ENCODE data around the gene KRTAP19-7.

Gene KRTAP19-7

GRCh38 chr21:30561957-30562356 lies 843 bp upstream of the KRTAP19-7 start:
- no peak overlapping the region for H4K12ac ChIP-seq (ENCODE audit: low read depth, low read length)
- no peak overlapping the region for H2BK12ac ChIP-seq (ENCODE audit: low read length)
- H3K79me2 ChIP-seq (ENCODE audit: control insufficient read depth, insufficient read depth, low read length, poor library complexity), result no peaks in the 10 kb centered on the region
- no peaks in the 10 kb centered on the region for H3K79me1 ChIP-seq (ENCODE audit: low read length)
- H4K8ac ChIP-seq (ENCODE audit: low read depth, low read length), result no peak overlapping the region
- H3K27ac ChIP-seq (ENCODE audit: low read depth, low read length), result no peak overlapping the region
- H3K4ac ChIP-seq (ENCODE audit: low read depth, low read length), result no peak overlapping the region
- H3K4me2 ChIP-seq (ENCODE audit: low read length), result no peak overlapping the region
- no peaks in the 10 kb centered on the region for H3K27me3 ChIP-seq (ENCODE audit: insufficient read depth, low read length)
- no peak for DNase-seq
- H3K18ac ChIP-seq (ENCODE audit: low read length), result no peak overlapping the region
- no peak overlapping the region for H3K23ac ChIP-seq (ENCODE audit: low read length)
- H3K36me3 ChIP-seq (ENCODE audit: control insufficient read depth in 1 of 2, insufficient read depth in 2 of 2, low read length in 2 of 2), result no peaks in the 10 kb centered on the region
- H3K14ac ChIP-seq (ENCODE audit: low read length), result no peak overlapping the region
- no peaks in the 10 kb centered on the region for H3K4me1 ChIP-seq (ENCODE audit: control insufficient read depth in 1 of 2, insufficient read depth in 2 of 2, low read length in 2 of 2)
- no peak overlapping the region for H2BK5ac ChIP-seq (ENCODE audit: low read depth, low read length, poor library complexity)
- no peak overlapping the region for H3K9ac ChIP-seq (ENCODE audit: low read length)
- H3K4me3 ChIP-seq (ENCODE audit: low read depth, low read length), result no peak overlapping the region
- WGBS (ENCODE audit: extremely low coverage, insufficient coverage, insufficient read length), result no CpG with 5 or more reads among the region's 2 CpGs
- H4K91ac ChIP-seq (ENCODE audit: low read depth, low read length), result no peak overlapping the region
- H3K9me3 ChIP-seq (ENCODE audit: insufficient read depth, low read depth, low read length), result no peaks in the 10 kb centered on the region
- no peak overlapping the region for H2BK120ac ChIP-seq (ENCODE audit: insufficient read depth, low read length, poor library complexity)
- no peak overlapping the region for H2AK5ac ChIP-seq (ENCODE audit: low read length)
- H2AFZ ChIP-seq (ENCODE audit: insufficient read depth, low read length, poor library complexity), result no peak overlapping the region

- Histone ChIP-seq H3K4me1 (ENCODE audit: control insufficient read depth in 1 of 2, insufficient read depth in 2 of 2, low read length in 2 of 2) (no peaks in the 10 kb centered on the region), H3K36me3 (ENCODE audit: control insufficient read depth in 1 of 2, insufficient read depth in 2 of 2, low read length in 2 of 2) (no peaks in the 10 kb centered on the region), H3K79me2 (ENCODE audit: control insufficient read depth, insufficient read depth, low read length, poor library complexity) (no peaks in the 10 kb centered on the region), H4K12ac (ENCODE audit: low read depth, low read length) (no peak overlapping the region), H3K4me2 (ENCODE audit: low read length) (no peak overlapping the region), H2AFZ (ENCODE audit: insufficient read depth, low read length, poor library complexity) (no peak overlapping the region), H2BK5ac (ENCODE audit: low read depth, low read length, poor library complexity) (no peak overlapping the region), H3K9me3 (ENCODE audit: insufficient read depth, low read depth, low read length) (no peaks in the 10 kb centered on the region), H2AK5ac (ENCODE audit: low read length) (no peak overlapping the region), H3K4ac (ENCODE audit: low read depth, low read length) (no peak overlapping the region), H3K79me1 (ENCODE audit: low read length) (no peaks in the 10 kb centered on the region), H3K27ac (ENCODE audit: low read depth, low read length) (no peak overlapping the region), H3K14ac (ENCODE audit: low read length) (no peak overlapping the region), H4K8ac (ENCODE audit: low read depth, low read length) (no peak overlapping the region), H3K23ac (ENCODE audit: low read length) (no peak overlapping the region), H4K91ac (ENCODE audit: low read depth, low read length) (no peak overlapping the region), H3K27me3 (ENCODE audit: insufficient read depth, low read length) (no peaks in the 10 kb centered on the region), H2BK12ac (ENCODE audit: low read length) (no peak overlapping the region), H3K18ac (ENCODE audit: low read length) (no peak overlapping the region), H3K4me3 (ENCODE audit: low read depth, low read length) (no peak overlapping the region), H3K9ac (ENCODE audit: low read length) (no peak overlapping the region), H2BK120ac (ENCODE audit: insufficient read depth, low read length, poor library complexity) (no peak overlapping the region)
- DNase-seq, result no peak
- WGBS (ENCODE audit: extremely low coverage, insufficient coverage, insufficient read length), result no CpG with 5 or more reads among the region's 2 CpGs
Observed at GRCh38 chr21:30555095-30555494, 6.0 kb downstream of the KRTAP19-7 start.

DNA sequence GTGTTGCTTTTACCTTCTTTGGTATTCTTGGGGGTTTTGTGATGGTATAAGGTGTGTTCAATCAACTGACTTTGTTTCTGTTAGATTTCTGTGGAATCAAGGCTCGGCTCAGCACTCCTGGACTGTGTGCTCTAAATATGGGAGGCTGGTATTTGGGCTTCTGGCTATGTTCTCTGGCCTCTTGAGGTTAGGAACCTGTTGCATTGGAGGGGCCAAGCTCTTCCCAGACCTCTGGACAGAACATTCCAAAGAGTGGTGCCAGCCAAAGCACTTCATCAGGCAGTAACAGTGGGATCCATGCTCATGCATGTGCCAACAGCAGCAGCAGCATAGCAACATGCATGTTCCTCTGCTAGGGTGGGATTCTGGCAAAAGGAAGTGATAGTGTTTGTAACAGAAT lies 8.3 kb downstream of the KRTAP19-7 start:
- Histone ChIP-seq H4K91ac (ENCODE audit: low read depth, low read length) (no peak overlapping the region), H3K4me3 (ENCODE audit: low read depth, low read length) (no peak overlapping the region), H3K27me3 (ENCODE audit: insufficient read depth, low read length) (no peaks in the 10 kb centered on the region), H3K4me1 (ENCODE audit: control insufficient read depth in 1 of 2, insufficient read depth in 2 of 2, low read length in 2 of 2) (no peaks in the 10 kb centered on the region), H3K27ac (ENCODE audit: low read depth, low read length) (no peak overlapping the region), H3K23ac (ENCODE audit: low read length) (no peak overlapping the region), H2BK12ac (ENCODE audit: low read length) (no peak overlapping the region), H2AFZ (ENCODE audit: insufficient read depth, low read length, poor library complexity) (no peak overlapping the region), H4K8ac (ENCODE audit: low read depth, low read length) (no peak overlapping the region), H3K79me2 (ENCODE audit: control insufficient read depth, insufficient read depth, low read length, poor library complexity) (no peaks in the 10 kb centered on the region), H3K9ac (ENCODE audit: low read length) (no peak overlapping the region), H2BK5ac (ENCODE audit: low read depth, low read length, poor library complexity) (no peak overlapping the region), H3K36me3 (ENCODE audit: control insufficient read depth in 1 of 2, insufficient read depth in 2 of 2, low read length in 2 of 2) (no peaks in the 10 kb centered on the region), H2BK120ac (ENCODE audit: insufficient read depth, low read length, poor library complexity) (no peak overlapping the region), H4K12ac (ENCODE audit: low read depth, low read length) (no peak overlapping the region), H3K4me2 (ENCODE audit: low read length) (no peak overlapping the region), H3K9me3 (ENCODE audit: insufficient read depth, low read depth, low read length) (no peaks in the 10 kb centered on the region), H3K14ac (ENCODE audit: low read length) (no peak overlapping the region), H3K18ac (ENCODE audit: low read length) (no peak overlapping the region), H2AK5ac (ENCODE audit: low read length) (no peak overlapping the region), H3K79me1 (ENCODE audit: low read length) (no peaks in the 10 kb centered on the region), H3K4ac (ENCODE audit: low read depth, low read length) (no peak overlapping the region)
- DNase-seq, result no peak
- no CpG with 5 or more reads among the region's 1 CpG for WGBS (ENCODE audit: extremely low coverage, insufficient coverage, insufficient read length)

GRCh38 chr21:30541764-30542163 lies 19.4 kb downstream of the KRTAP19-7 start, which contains the start of gene KRTAP19-6:
TSS of gene KRTAP19-6 (minus strand) at chr21:30541864. CDS start at chr21:30541833, 31 bp downstream.
- H2AK5ac ChIP-seq (ENCODE audit: low read length), result no peak within 1 kb of the TSS
- H3K27ac ChIP-seq (ENCODE audit: low read depth, low read length), result no peak within 1 kb of the TSS
- no peak within 1 kb of the TSS for H4K12ac ChIP-seq (ENCODE audit: low read depth, low read length)
- no peak within 1 kb of the TSS for H2BK5ac ChIP-seq (ENCODE audit: low read depth, low read length, poor library complexity)
- no peaks in the 10 kb centered on the region for H3K79me1 ChIP-seq (ENCODE audit: low read length)
- DNase-seq, result no peak
- H3K4me3 ChIP-seq (ENCODE audit: low read depth, low read length), result no peak within 1 kb of the TSS
- H3K9ac ChIP-seq (ENCODE audit: low read length), result no peak within 1 kb of the TSS
- no peaks in the 10 kb centered on the region for H3K79me2 ChIP-seq (ENCODE audit: control insufficient read depth, insufficient read depth, low read length, poor library complexity)
- H2AFZ ChIP-seq (ENCODE audit: insufficient read depth, low read length, poor library complexity), result no peak within 1 kb of the TSS
- no peaks in the 10 kb centered on the region for H3K4me1 ChIP-seq (ENCODE audit: control insufficient read depth in 1 of 2, insufficient read depth in 2 of 2, low read length in 2 of 2)
- H3K27me3 ChIP-seq (ENCODE audit: insufficient read depth, low read length), result no peaks in the 10 kb centered on the region
- no CpG with 5 or more reads among the region's 1 CpG for WGBS (ENCODE audit: extremely low coverage, insufficient coverage, insufficient read length)
- H3K4me2 ChIP-seq (ENCODE audit: low read length), result no peak within 1 kb of the TSS
- H4K8ac ChIP-seq (ENCODE audit: low read depth, low read length), result no peak within 1 kb of the TSS
- no peaks in the 10 kb centered on the region for H3K36me3 ChIP-seq (ENCODE audit: control insufficient read depth in 1 of 2, insufficient read depth in 2 of 2, low read length in 2 of 2)
- H3K18ac ChIP-seq (ENCODE audit: low read length), result no peak within 1 kb of the TSS
- H2BK120ac ChIP-seq (ENCODE audit: insufficient read depth, low read length, poor library complexity), result no peak within 1 kb of the TSS
- H2BK12ac ChIP-seq (ENCODE audit: low read length), result no peak within 1 kb of the TSS
- H3K14ac ChIP-seq (ENCODE audit: low read length), result no peak within 1 kb of the TSS
- no peak within 1 kb of the TSS for H3K4ac ChIP-seq (ENCODE audit: low read depth, low read length)
- no peaks in the 10 kb centered on the region for H3K9me3 ChIP-seq (ENCODE audit: insufficient read depth, low read depth, low read length)
- H4K91ac ChIP-seq (ENCODE audit: low read depth, low read length), result no peak within 1 kb of the TSS
- H3K23ac ChIP-seq (ENCODE audit: low read length), result no peak within 1 kb of the TSS
